H1 (cell line): ENCODE results near the gene PLAU. TPM values are rescaled to one million over a fixed set of nuclear protein-coding genes. Genes with fewer than 3 reads are reported as not detected.

Source experiments
- CTCF ChIA-PET: fragments of 300-600 bp; sonication (Branson Sonifier 250); formaldehyde crosslinking; loops from one replicate; lab custom pipeline; 2021; ENCODE audit not compliant: partially characterized antibody; lab: Charles Lee
- POLR2A ChIA-PET: fragments of 300-600 bp; sonication (Branson Sonifier 250); formaldehyde crosslinking; loops from one replicate; lab custom pipeline; 2021; ENCODE audit warnings: inconsistent platforms; ENCODE audit not compliant: partially characterized antibody; lab: Charles Lee
- DNase-seq, 2 experiments: peaks; one replicate each; pipeline versions ENCODE4 v3.0.0 to v3.0.0-alpha.2; 2010 to 2022; ENCODE audit warnings: low spot score in 2 of 2, low read depth in 1 of 2, mixed read lengths in 1 of 2
- FAIRE-seq: peaks from 2 replicates; lab custom pipeline; 2011; peaks lifted over from hg19 to GRCh38; lab: Jason Lieb, UNC
- H2AFZ ChIP-seq: 2 replicates; pipeline ENCODE4 v1.8.1; 2012; ENCODE audit warnings: low read length, inconsistent platforms
- H2AK5ac ChIP-seq: 2 replicates; pipeline ENCODE4 v1.6.1; 2013; ENCODE audit warnings: low read depth, low read length
- H2BK120ac ChIP-seq: replicated peaks from 2 replicates; pipeline ENCODE3; 2013; ENCODE audit warnings: low read depth, low read length, inconsistent platforms
- H2BK12ac ChIP-seq: 2 replicates; pipeline ENCODE4 v1.6.1; 2013; ENCODE audit warnings: low read depth, low read length
- H2BK15ac ChIP-seq: 2 replicates; pipeline ENCODE4 v1.6.1; 2013; ENCODE audit warnings: low read length
- H2BK20ac ChIP-seq: 2 replicates; pipeline ENCODE4 v1.6.1; 2013; ENCODE audit warnings: low read length
- H2BK5ac ChIP-seq: 2 replicates; pipeline ENCODE4 v1.6.1; 2013; ENCODE audit warnings: low read depth, low read length
- H3K14ac ChIP-seq: 2 replicates; pipeline ENCODE4 v1.6.1; 2013; ENCODE audit warnings: inconsistent platforms; ENCODE audit not compliant: insufficient read length
- H3K18ac ChIP-seq: 2 replicates; pipeline ENCODE4 v1.6.1; 2013; ENCODE audit warnings: low read length; ENCODE audit errors: extremely low read depth
- H3K23ac ChIP-seq: 2 replicates; pipeline ENCODE4 v1.6.1; 2013; ENCODE audit warnings: inconsistent platforms; ENCODE audit not compliant: insufficient read length
- H3K23me2 ChIP-seq: 2 replicates; pipeline ENCODE4 v1.6.1; 2013; ENCODE audit warnings: low read depth, low read length
- H3K27ac ChIP-seq: 2 replicates; pipeline ENCODE4 v1.6.1; 2011; ENCODE audit warnings: low read depth, low read length, inconsistent platforms
- H3K27me3 ChIP-seq, 4 experiments: replicated peaks in 1 of 4; 1 replicate in 1 of 4; 2 replicates in 3 of 4; pipeline versions ENCODE4 v1.6.1 to v1.8.1; 2011 to 2013; ENCODE audit warnings: low read length in 3 of 4, mild to moderate bottlenecking in 3 of 4, inconsistent platforms in 2 of 4, mixed read lengths in 2 of 4, moderate library complexity in 1 of 4; ENCODE audit not compliant: control insufficient read depth in 3 of 4, insufficient read depth in 3 of 4; ENCODE audit errors: extremely low read depth in 1 of 4
- H3K36me3 ChIP-seq, 4 experiments: 2 replicates each; pipeline versions ENCODE4 v1.6.1 to v1.8.1; 2011 to 2013; ENCODE audit warnings: mild to moderate bottlenecking in 4 of 4, low read length in 3 of 4, moderate library complexity in 2 of 4, control low read depth in 1 of 4, inconsistent platforms in 1 of 4; ENCODE audit not compliant: insufficient read depth in 4 of 4, control insufficient read depth in 2 of 4
- H3K4ac ChIP-seq: replicated peaks from 2 replicates; pipeline ENCODE3; 2013; ENCODE audit warnings: low read length, low read depth, mixed read lengths, inconsistent platforms; ENCODE audit not compliant: insufficient read length
- H3K4me1 ChIP-seq, 4 experiments: replicated peaks in 1 of 4; 1 replicate in 1 of 4; 2 replicates in 3 of 4; pipeline versions ENCODE4 v1.6.1 to v1.8.1; 2011 to 2013; ENCODE audit warnings: low read length in 3 of 4, inconsistent platforms in 2 of 4, mixed read lengths in 1 of 4; ENCODE audit not compliant: insufficient read depth in 4 of 4, control insufficient read depth in 3 of 4
- H3K4me2 ChIP-seq, 2 experiments: 2 replicates each; pipeline versions ENCODE4 v1.6.1 to v1.8.1; 2011 to 2013; ENCODE audit warnings: low read depth in 2 of 2, low read length in 2 of 2, control low read depth in 1 of 2, inconsistent platforms in 1 of 2, mild to moderate bottlenecking in 1 of 2; ENCODE audit not compliant: insufficient read depth in 1 of 2
- H3K4me3 ChIP-seq, 4 experiments: fragments of 200-600, 300-600 bp in 1 of 4; sonication (generic), shearing (Covaris generic), sonication (Bioruptor Twin) in 1 of 4; 2 replicates each; pipeline versions ENCODE4 v1.5.1 to v1.8.1; 2011 to 2016; ENCODE audit warnings: low read length in 4 of 4, low read depth in 3 of 4, control low read depth in 2 of 4, inconsistent platforms in 2 of 4, mild to moderate bottlenecking in 2 of 4, mixed read lengths in 1 of 4, moderate library complexity in 1 of 4; ENCODE audit not compliant: insufficient read depth in 2 of 4; ENCODE audit errors: extremely low read depth in 1 of 4
- H3K56ac ChIP-seq: replicated peaks from 2 replicates; pipeline ENCODE3; 2013; ENCODE audit warnings: low read depth, mild to moderate bottlenecking, mixed read lengths, low read length, inconsistent platforms; ENCODE audit not compliant: insufficient read length
- H3K79me1 ChIP-seq: 2 replicates; pipeline ENCODE4 v1.6.1; 2013; ENCODE audit warnings: low read depth, low read length, control low read depth
- H3K79me2 ChIP-seq, 2 experiments: 2 replicates each; pipeline versions ENCODE4 v1.6.1 to v1.8.1; 2012 to 2013; ENCODE audit warnings: low read length in 2 of 2, mild to moderate bottlenecking in 2 of 2, inconsistent platforms in 1 of 2; ENCODE audit not compliant: insufficient read depth in 2 of 2, control insufficient read depth in 1 of 2
- H3K9ac ChIP-seq, 4 experiments: replicated peaks in 1 of 4; 1 replicate in 1 of 4; 2 replicates in 3 of 4; pipeline versions ENCODE4 v1.6.1 to v1.8.1; 2011 to 2013; ENCODE audit warnings: low read depth in 3 of 4, low read length in 3 of 4, control low read depth in 2 of 4, mild to moderate bottlenecking in 2 of 4, moderate library complexity in 2 of 4, inconsistent platforms in 1 of 4; ENCODE audit errors: extremely low read depth in 1 of 4
- H3K9me3 ChIP-seq, 2 experiments: 2 replicates each; pipeline versions ENCODE4 v1.6.1 to v1.8.1; 2012 to 2013; ENCODE audit warnings: mild to moderate bottlenecking in 2 of 2, moderate library complexity in 2 of 2, control low read depth in 1 of 2, inconsistent platforms in 1 of 2, low read depth in 1 of 2, low read length in 1 of 2, mixed read lengths in 1 of 2; ENCODE audit not compliant: insufficient read depth in 2 of 2
- H4K20me1 ChIP-seq, 2 experiments: replicated peaks in 1 of 2; 2 replicates each; pipeline versions ENCODE3 to v1.8.1; 2011 to 2013; ENCODE audit warnings: inconsistent platforms in 2 of 2, low read length in 2 of 2, mild to moderate bottlenecking in 1 of 2; ENCODE audit not compliant: insufficient read depth in 2 of 2, control insufficient read depth in 1 of 2
- H4K5ac ChIP-seq: 2 replicates; pipeline ENCODE4 v1.6.1; 2013; ENCODE audit warnings: low read length, low read depth, mixed read lengths, inconsistent platforms; ENCODE audit not compliant: insufficient read length
- H4K8ac ChIP-seq: 2 replicates; pipeline ENCODE4 v1.8.0; 2013; ENCODE audit warnings: mild to moderate bottlenecking, moderate library complexity, low read length, inconsistent platforms; ENCODE audit not compliant: insufficient read depth; ENCODE audit errors: extremely low read depth
- H4K91ac ChIP-seq: replicated peaks from 2 replicates; pipeline ENCODE3; 2013; ENCODE audit warnings: low read length, mixed read lengths, inconsistent platforms; ENCODE audit not compliant: insufficient read length
- POLR2AphosphoS5 ChIP-seq: IDR thresholded peaks from 2 replicates; pipeline ENCODE4 v1.6.1; 2011; ENCODE audit warnings: low read depth, low read length
- SAP30 ChIP-seq: fragments of 300-600 bp; sonication (generic); IDR thresholded peaks from 2 replicates; pipeline ENCODE4 v1.7.1; 2012; ENCODE audit warnings: low read length, moderate library complexity, mild to moderate bottlenecking, inconsistent platforms; ENCODE audit not compliant: insufficient read depth, insufficient replicate concordance
- WGBS, 2 experiments: shearing (Covaris generic) in 1 of 2; methylation state at CpG; one replicate each; pipeline versions ENCODE4 v1.1.6 to v1.1.7; 2013 to 2015; ENCODE audit warnings: low lambda C conversion rate in 2 of 2, mixed read lengths in 2 of 2, inconsistent platforms in 1 of 2, low coverage in 1 of 2, missing lambda C conversion rate in 1 of 2; ENCODE audit not compliant: insufficient replicate concordance in 2 of 2, insufficient coverage in 1 of 2, insufficient read length in 1 of 2; ENCODE audit errors: extremely low coverage in 1 of 2, missing lambda C conversion rate in 1 of 2; 5-methylcytosine and 5-hydroxymethylcytosine counted together
- polyA plus RNA-seq, 7 experiments: library from polyadenylated mRNA; depleted of rRNA in 3 of 7; stranded (reverse) in 5 of 7; unstranded in 2 of 7; fragments of >200 nt in 5 of 7; fragments of 200-250 nt in 2 of 7; gene quantifications; 1 replicate in 5 of 7; 2 replicates in 1 of 7; 4 replicates in 1 of 7; pipeline versions ENCODE4 v1.2.1 to v1.2.3, GENCODE V29; 2011 to 2013; ENCODE audit warnings: missing spikeins in 2 of 7, mixed read lengths in 2 of 7
- total RNA-seq: library from RNA; stranded (reverse); fragmentation: NEBNext Ultra II Directional; extraction: Animal tissue kit (Norgen Biotek cat#: 25700); gene quantifications from 2 replicates; pipeline ENCODE4 v1.2.1, GENCODE V29; 2021

PLAU gene
- total and polyA plus RNA-seq, 2 of the 8 experiments (the other 6 are each of a cell fraction or from before 2014, with no cell fraction given) = 16.2 to 26.1 TPM

- no peak overlapping the region for H2AK5ac ChIP-seq
- ChIA-PET CTCF (interaction anchor here (1.2 to 27.0 kb wide), 5 partner anchors 11 to 184 kb away, joined by 3 to 681 read pairs (median 9); no protein-coding TSS in a partner anchor), POLR2A (interaction anchor here (1.4 to 1.9 kb wide), 2 partner anchors 9 to 101 kb away, joined by 4 read pairs; no protein-coding TSS in a partner anchor)
- WGBS, 2 experiments = no CpG with 5 or more reads among the region's 1 CpG
- no peak overlapping the region for H3K14ac ChIP-seq
- H3K4me3 ChIP-seq = no peak overlapping the region
- DNase-seq (no peak), FAIRE-seq (no peak)
- H3K4ac ChIP-seq = no peak overlapping the region
- H3K79me2 ChIP-seq = no peaks in the 10 kb centered on the region
- no peaks in the 10 kb centered on the region for H3K23me2 ChIP-seq
- no peak overlapping the region for H2BK5ac ChIP-seq
- no peaks in the 10 kb centered on the region for H3K79me1 ChIP-seq
- H3K18ac ChIP-seq = no peak overlapping the region
- no peak overlapping the region for H3K9ac ChIP-seq
- H3K56ac ChIP-seq = no peak overlapping the region
- no peak overlapping the region for H2BK120ac ChIP-seq
- no peak overlapping the region for H4K91ac ChIP-seq
- H3K27ac ChIP-seq = no peak overlapping the region
- no peak overlapping the region for H3K23ac ChIP-seq
- no peaks in the 10 kb centered on the region for H3K36me3 ChIP-seq
- H3K4me1 ChIP-seq = no peaks in the 10 kb centered on the region
- H2BK20ac ChIP-seq = no peak overlapping the region
- H4K8ac ChIP-seq = no peak overlapping the region
- no peaks in the 10 kb centered on the region; a peak in 1 of 7 replicates for H3K27me3 ChIP-seq
- H2AFZ ChIP-seq = no peak overlapping the region
- H4K20me1 ChIP-seq = no peaks in the 10 kb centered on the region
- H3K4me2 ChIP-seq = no peak overlapping the region
- H2BK12ac ChIP-seq = no peak overlapping the region
- H3K9me3 ChIP-seq = no peaks in the 10 kb centered on the region
- H2BK15ac ChIP-seq = no peak overlapping the region
- H4K5ac ChIP-seq = no peak overlapping the region
- TF ChIP-seq POLR2AphosphoS5 (no peak), SAP30 (no peak)
- TF ChIP-seq, all 59 proteins: peak for 0
Measured at GRCh38 chr10:73897693-73898092, 13.2 kb upstream of the PLAU start.
